Mucosa of descending colon (tissue), 3 donors: ENCODE results near the gene ADAMTS9. TPM values are rescaled to one million over a fixed set of nuclear protein-coding genes. Genes with fewer than 3 reads are reported as not detected.
A peak's percentile ranks its signal among the peaks of the same experiment; 100 is the strongest.

Source experiments
- ATAC-seq: fragments of 200-7000 bp; cut with Tn5 transposase; one replicate; pipeline ENCODE4 v1.9.1; 2020; ENCODE audit warnings: mild to moderate bottlenecking, moderate library complexity
- DNase-seq, 3 donors: peaks; one replicate each; pipeline ENCODE4 v3.0.0-alpha.2; 2020
- H3K36me3 ChIP-seq: fragments of 200-600 bp; one replicate; pipeline ENCODE4 v1.8.0; 2021; ENCODE audit warnings: low read depth, mild to moderate bottlenecking
- H3K4me1 ChIP-seq: fragments of 200-600 bp; one replicate; pipeline ENCODE4 v1.8.0; 2021; ENCODE audit warnings: low read depth, mild to moderate bottlenecking
- H3K4me3 ChIP-seq: fragments of 200-600 bp; one replicate; pipeline ENCODE4 v1.8.0; 2021; ENCODE audit warnings: mild to moderate bottlenecking
- H3K9me3 ChIP-seq: fragments of 200-600 bp; one replicate; pipeline ENCODE4 v1.8.0; 2021; ENCODE audit warnings: mild to moderate bottlenecking
- intact Hi-C, 2 donors: fragments of 100-400 bp; cut with DNase I in 1 of 2; cut with micrococcal nuclease in 1 of 2; formaldehyde crosslinking; loops; one replicate each; pipeline versions ENCODE4 v1.11.0 to v1.11.1; 2022; cut with DNase I, micrococcal nuclease
- total RNA-seq, 3 donors: library from RNA; stranded (reverse); fragmentation: NEBNext Ultra II Directional in 2 of 3; extraction: Animal tissue kit (Norgen Biotek cat#: 25700) in 2 of 3; gene quantifications; one replicate each; pipeline versions ENCODE4 v1.2.1 to v1.2.4, GENCODE V29; 2021 to 2023
- TF ChIP-seq, protein P1 (sequence below): fragments of 200-600 bp; IDR thresholded peaks from one replicate; pipeline ENCODE4 v1.8.0; 2022; ENCODE audit warnings: antibody characterized with exemption, mild to moderate bottlenecking
- donor health status: DM: no; HTN: no; CAD: no; lungs with moderate emphysema.
- donor health status: DM: no; HTN: no; CAD: no.
- donor health status: DM: no; HTN: yes; CAD: no.

The ADAMTS9 gene
- total RNA-seq, 3 donors from 2014 or later = 7.4 to 20.5 (median 20.1) TPM

DNA sequence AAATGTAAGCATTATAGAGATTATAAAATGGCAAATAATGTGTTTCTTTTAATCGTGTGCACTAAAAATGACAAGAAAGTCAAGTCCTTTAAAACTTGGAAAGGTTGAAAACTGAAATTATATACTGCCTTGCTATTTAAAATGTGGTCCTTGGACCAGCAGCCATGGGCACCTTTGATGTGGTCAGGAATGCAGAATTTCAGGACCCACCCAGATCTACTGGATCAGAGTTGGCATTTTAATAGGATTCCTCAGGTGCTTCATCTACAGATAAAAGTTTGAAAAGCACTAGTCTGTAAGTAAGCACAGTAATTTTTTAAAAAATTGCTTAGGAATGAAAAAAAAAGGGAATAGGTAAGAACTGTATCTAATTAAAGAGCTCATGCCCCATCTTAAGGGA lies 55.8 kb downstream of the ADAMTS9 start:
- ATAC-seq = no peak
- DNase-seq = no peak
- no peaks in the 10 kb centered on the region for H3K36me3 ChIP-seq
- intact Hi-C loops = no loop called here
- H3K9me3 ChIP-seq = no peaks in the 10 kb centered on the region
- H3K4me1 ChIP-seq = no peaks in the 10 kb centered on the region
- H3K4me3 ChIP-seq = no peak overlapping the region
- TF ChIP-seq, protein P1, sequence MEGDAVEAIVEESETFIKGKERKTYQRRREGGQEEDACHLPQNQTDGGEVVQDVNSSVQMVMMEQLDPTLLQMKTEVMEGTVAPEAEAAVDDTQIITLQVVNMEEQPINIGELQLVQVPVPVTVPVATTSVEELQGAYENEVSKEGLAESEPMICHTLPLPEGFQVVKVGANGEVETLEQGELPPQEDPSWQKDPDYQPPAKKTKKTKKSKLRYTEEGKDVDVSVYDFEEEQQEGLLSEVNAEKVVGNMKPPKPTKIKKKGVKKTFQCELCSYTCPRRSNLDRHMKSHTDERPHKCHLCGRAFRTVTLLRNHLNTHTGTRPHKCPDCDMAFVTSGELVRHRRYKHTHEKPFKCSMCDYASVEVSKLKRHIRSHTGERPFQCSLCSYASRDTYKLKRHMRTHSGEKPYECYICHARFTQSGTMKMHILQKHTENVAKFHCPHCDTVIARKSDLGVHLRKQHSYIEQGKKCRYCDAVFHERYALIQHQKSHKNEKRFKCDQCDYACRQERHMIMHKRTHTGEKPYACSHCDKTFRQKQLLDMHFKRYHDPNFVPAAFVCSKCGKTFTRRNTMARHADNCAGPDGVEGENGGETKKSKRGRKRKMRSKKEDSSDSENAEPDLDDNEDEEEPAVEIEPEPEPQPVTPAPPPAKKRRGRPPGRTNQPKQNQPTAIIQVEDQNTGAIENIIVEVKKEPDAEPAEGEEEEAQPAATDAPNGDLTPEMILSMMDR = no peak

DNA sequence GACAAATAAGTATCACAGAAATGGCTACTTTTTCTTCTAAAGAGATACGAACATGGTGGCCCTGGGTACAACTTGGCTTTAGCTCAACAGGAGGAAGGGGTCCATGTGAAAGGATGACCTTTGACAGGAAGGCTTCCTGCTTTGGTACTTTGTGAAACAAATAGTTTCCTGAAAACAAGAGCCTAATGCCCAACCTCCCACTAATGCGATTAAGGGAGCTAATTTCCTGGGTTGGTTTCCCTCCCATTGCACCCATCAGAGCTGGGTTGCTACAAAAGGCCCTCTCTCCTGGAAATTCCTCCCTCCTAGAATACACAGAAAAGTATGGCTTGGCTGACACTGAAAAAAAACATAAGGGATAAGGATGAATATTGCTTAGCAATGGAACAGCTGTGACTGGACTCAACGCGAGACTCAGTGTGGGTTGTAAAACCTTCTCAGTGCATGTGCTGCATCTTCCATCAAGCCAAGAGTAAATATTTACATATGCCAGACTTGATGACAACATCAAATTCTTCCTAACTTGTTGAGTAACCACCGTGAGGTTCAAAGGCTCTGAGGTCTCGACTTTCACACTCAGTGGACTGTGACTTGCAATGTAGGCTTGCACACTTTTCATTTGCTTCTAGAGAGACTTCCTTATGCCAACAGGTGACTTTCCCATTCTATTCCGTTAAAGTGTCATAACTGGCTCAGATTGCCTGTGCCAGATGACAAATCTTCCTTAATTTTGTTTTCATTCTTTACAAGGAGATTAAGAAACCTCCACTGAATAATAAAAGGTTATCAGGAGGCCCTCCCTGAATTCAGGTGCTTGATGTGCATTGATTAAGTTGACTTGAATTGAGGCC lies 60.1 kb downstream of the ADAMTS9 start:
- no peaks in the 10 kb centered on the region for H3K4me1 ChIP-seq
- intact Hi-C loops = no loop called here
- no peaks in the 10 kb centered on the region for H3K9me3 ChIP-seq
- H3K36me3 ChIP-seq = no peaks in the 10 kb centered on the region
- TF ChIP-seq, protein P1 = no peak
- H3K4me3 ChIP-seq = no peak overlapping the region
- ATAC-seq (peak; percentile 40), DNase-seq (no peak)

DNA sequence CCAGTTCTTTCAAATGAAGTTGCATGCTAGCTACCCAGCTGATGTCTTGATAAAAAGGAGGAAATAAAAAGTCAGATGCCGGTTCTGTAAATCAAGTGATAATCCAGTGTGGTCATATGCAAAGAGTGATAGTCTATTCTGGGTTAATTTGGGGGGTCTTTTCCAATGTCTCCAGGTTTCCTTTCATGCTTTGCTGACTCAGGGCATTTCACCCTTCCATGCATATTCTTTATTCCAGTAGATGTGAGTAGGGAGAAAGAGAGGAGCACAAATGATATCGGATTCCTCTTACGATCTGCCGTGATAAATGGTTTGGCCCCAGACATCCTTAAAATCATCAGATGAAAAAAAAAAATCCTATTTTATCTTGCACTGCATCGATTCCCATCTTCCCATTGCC lies 60.8 kb downstream of the ADAMTS9 start:
- H3K36me3 ChIP-seq = no peaks in the 10 kb centered on the region
- DNase-seq = no peak
- no peak overlapping the region for H3K4me3 ChIP-seq
- no peaks in the 10 kb centered on the region for H3K9me3 ChIP-seq
- TF ChIP-seq, protein P1 = no peak
- ATAC-seq = no peak
- intact Hi-C loops = no loop called here
- no peaks in the 10 kb centered on the region for H3K4me1 ChIP-seq

DNA sequence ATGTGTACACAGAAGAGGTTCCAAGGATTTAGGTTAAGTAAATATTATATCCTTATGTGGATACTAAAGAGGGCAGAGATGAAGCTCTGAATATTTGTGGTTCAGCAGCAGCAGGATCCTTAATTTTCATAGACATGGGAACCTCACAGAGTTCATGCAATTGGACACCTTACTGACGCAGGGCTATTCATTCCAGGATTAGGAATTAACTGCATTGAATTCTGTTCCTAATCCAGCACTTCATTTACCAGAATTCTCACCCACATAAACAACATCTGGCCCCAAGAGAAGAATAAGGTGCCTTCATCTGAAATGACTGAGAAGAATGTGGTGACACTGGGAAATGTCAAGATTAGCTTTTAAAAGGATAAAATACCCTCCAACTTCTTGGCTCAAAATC lies 62.4 kb downstream of the ADAMTS9 start:
- TF ChIP-seq, protein P1 = no peak
- DNase-seq (no peak), ATAC-seq (no peak)
- Histone ChIP-seq H3K9me3 (no peaks in the 10 kb centered on the region), H3K36me3 (no peaks in the 10 kb centered on the region), H3K4me1 (no peaks in the 10 kb centered on the region), H3K4me3 (no peak overlapping the region)
- intact Hi-C loops = no loop called here

DNA sequence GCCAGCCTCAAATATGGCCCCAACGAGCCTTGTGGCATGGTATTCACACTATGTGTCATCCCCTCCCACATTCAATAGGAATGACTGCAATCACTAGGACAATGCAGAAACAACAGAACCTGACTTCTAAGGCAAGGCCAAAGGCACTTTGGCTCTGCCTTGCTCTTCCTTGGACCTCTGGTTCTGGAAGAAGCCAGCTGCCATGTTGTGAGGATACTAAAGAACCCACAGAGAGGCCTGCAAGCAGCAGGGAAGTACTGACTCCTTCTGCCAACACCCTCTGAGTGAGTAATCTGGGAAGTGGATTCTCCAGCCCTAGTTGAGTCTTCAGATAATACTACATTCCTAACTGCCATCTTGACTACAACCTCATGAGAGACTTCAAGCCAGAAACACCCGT lies 64.7 kb downstream of the ADAMTS9 start:
- no peak overlapping the region for H3K4me3 ChIP-seq
- H3K36me3 ChIP-seq = no peaks in the 10 kb centered on the region
- intact Hi-C loops = no loop called here
- H3K9me3 ChIP-seq = no peaks in the 10 kb centered on the region
- TF ChIP-seq, protein P1 = no peak
- ATAC-seq (no peak), DNase-seq (no peak)
- H3K4me1 ChIP-seq = no peaks in the 10 kb centered on the region
